ENCODE measurements around the gene LARGE1.

The LARGE1 gene

GRCh38 chr22:33405194-33405593, 515.1 kb downstream of the LARGE1 start:
- no peak for DNase-seq (ENCODE audit: low read depth)
- no peak for TF ChIP-seq CTCF (conservative IDR thresholded peaks at IDR 0.05; ENCODE audit: low read length)
- no peak overlapping the region for H3K4me3 ChIP-seq (ENCODE audit: low read length)

- no peak for TF ChIP-seq CTCF (conservative IDR thresholded peaks at IDR 0.05; ENCODE audit: low read length)
- DNase-seq (ENCODE audit: low read depth), result no peak
- H3K4me3 ChIP-seq (ENCODE audit: low read length), result no peak overlapping the region
Observed at GRCh38 chr22:33404723-33405122, 515.6 kb downstream of the LARGE1 start.

- no peak overlapping the region for H3K4me3 ChIP-seq (ENCODE audit: low read length)
- DNase-seq (ENCODE audit: low read depth), result no peak
- TF ChIP-seq CTCF (conservative IDR thresholded peaks at IDR 0.05; ENCODE audit: low read length), result no peak
Observed at GRCh38 chr22:33402325-33402724, 518.0 kb downstream of the LARGE1 start.

- no peak for TF ChIP-seq CTCF (conservative IDR thresholded peaks at IDR 0.05; ENCODE audit: low read length)
- no peak overlapping the region for H3K4me3 ChIP-seq (ENCODE audit: low read length)
- no peak for DNase-seq (ENCODE audit: low read depth)
Observed at GRCh38 chr22:33401291-33401690, 519.0 kb downstream of the LARGE1 start.

GRCh38 chr22:33400891-33401290, 519.4 kb downstream of the LARGE1 start:
- H3K4me3 ChIP-seq (ENCODE audit: low read length), result no peak overlapping the region
- no peak for DNase-seq (ENCODE audit: low read depth)
- no peak for TF ChIP-seq CTCF (conservative IDR thresholded peaks at IDR 0.05; ENCODE audit: low read length)

- no peak for DNase-seq (ENCODE audit: low read depth)
- no peak overlapping the region for H3K4me3 ChIP-seq (ENCODE audit: low read length)
- TF ChIP-seq CTCF (conservative IDR thresholded peaks at IDR 0.05; ENCODE audit: low read length), result no peak
Observed at GRCh38 chr22:33400061-33400840, 520.0 kb downstream of the LARGE1 start.

- H3K4me3 ChIP-seq (ENCODE audit: low read length), result no peak overlapping the region
- no peak for TF ChIP-seq CTCF (conservative IDR thresholded peaks at IDR 0.05; ENCODE audit: low read length)
- peak; percentile 3 for DNase-seq (ENCODE audit: low read depth)
Observed at GRCh38 chr22:33397381-33397907, 522.8 kb downstream of the LARGE1 start.
